H1 (cell line): ENCODE data around the gene TMEM72. TPM values are rescaled to one million over a fixed set of nuclear protein-coding genes. Genes with fewer than 3 reads are reported as not detected.

ENCODE experiments used
- BCL11A ChIP-seq, 2 experiments: IDR thresholded peaks; one replicate each; pipeline ENCODE4 v1.6.1; 2011; ENCODE audit warnings: low read depth in 2 of 2, low read length in 2 of 2, mild to moderate bottlenecking in 2 of 2
- FOSL1 ChIP-seq: IDR thresholded peaks from 2 replicates; pipeline ENCODE4 v1.6.1; 2011; ENCODE audit warnings: mild to moderate bottlenecking, low read depth, low read length, moderate library complexity; ENCODE audit not compliant: insufficient read depth
- NRF1 ChIP-seq: IDR thresholded peaks from 2 replicates; pipeline ENCODE4 v1.6.1; 2011; ENCODE audit warnings: mild to moderate bottlenecking, low read depth, low read length, improper control_type of control experiment
- PHF8 ChIP-seq: fragments of 200-600 bp; sonication (generic); conservative IDR thresholded peaks from 2 replicates; pipeline ENCODE4 v1.7.1; 2012; ENCODE audit warnings: low read depth, mild to moderate bottlenecking, inconsistent platforms, low read length, moderate library complexity
- RAD21 ChIP-seq, 2 experiments: IDR thresholded peaks in 1 of 2; conservative IDR thresholded peaks in 1 of 2; 2 replicates each; pipeline ENCODE4 v1.6.1; 2011; ENCODE audit warnings: low read depth in 2 of 2, low read length in 2 of 2, improper control_type of control experiment in 1 of 2, inconsistent platforms in 1 of 2, mild to moderate bottlenecking in 1 of 2, moderate library complexity in 1 of 2
- SP2 ChIP-seq: IDR thresholded peaks from 2 replicates; pipeline ENCODE4 v1.6.1; 2012; ENCODE audit warnings: mild to moderate bottlenecking, low read length, inconsistent platforms
- TAF7 ChIP-seq: optimal IDR thresholded peaks from 2 replicates; pipeline ENCODE3; 2011; ENCODE audit warnings: low read depth, mild to moderate bottlenecking, inconsistent platforms, low read length, moderate library complexity, borderline replicate concordance
- YY1 ChIP-seq: IDR thresholded peaks from 2 replicates; pipeline ENCODE4 v1.6.1; 2011; ENCODE audit warnings: low read depth, mild to moderate bottlenecking, low read length
- polyA plus RNA-seq, 7 experiments: library from polyadenylated mRNA; depleted of rRNA in 3 of 7; stranded (reverse) in 5 of 7; unstranded in 2 of 7; fragments of >200 nt in 5 of 7; fragments of 200-250 nt in 2 of 7; gene quantifications; 1 replicate in 5 of 7; 2 replicates in 1 of 7; 4 replicates in 1 of 7; pipeline versions ENCODE4 v1.2.1 to v1.2.3, GENCODE V29; 2011 to 2013; ENCODE audit warnings: missing spikeins in 2 of 7, mixed read lengths in 2 of 7
- total RNA-seq: library from RNA; stranded (reverse); fragmentation: NEBNext Ultra II Directional; extraction: Animal tissue kit (Norgen Biotek cat#: 25700); gene quantifications from 2 replicates; pipeline ENCODE4 v1.2.1, GENCODE V29; 2021

The TMEM72 gene
- total and polyA plus RNA-seq, 2 of the 8 experiments (the other 6 are each of a cell fraction or from before 2014, with no cell fraction given) = not detected

- TF ChIP-seq SP2 = no peak
- no peak for TF ChIP-seq RAD21 (IDR thresholded peaks at IDR 0.05 in 1 of 2, conservative IDR thresholded peaks at IDR 0.05 in 1 of 2; ENCODE audit: low read depth in 2 of 2, low read length in 2 of 2)
- no peak for TF ChIP-seq TAF7
- TF ChIP-seq YY1 = no peak
- TF ChIP-seq FOSL1 = no peak
- TF ChIP-seq NRF1 = no peak
- TF ChIP-seq BCL11A (IDR thresholded peaks at IDR 0.05; ENCODE audit: low read depth in 2 of 2, low read length in 2 of 2) = no peak
- TF ChIP-seq PHF8 = no peak
These were observed 42.9 kb downstream of the TMEM72 start (continued) for GRCh38 chr10:44954042-44954441.
